VCaP (cell line): ENCODE data around the gene ADK.

Experiments used
- H3K27ac ChIP-seq: fragments of 450-650 bp; 2 replicates; pipeline ENCODE4 v1.5.1; 2017
- CTCF ChIP-seq: fragments of 450-650 bp; conservative IDR thresholded peaks from 2 replicates; pipeline ENCODE4 v1.5.1; 2017; ENCODE audit warnings: mild to moderate bottlenecking, moderate library complexity

Gene ADK

GRCh38 chr10:74382663-74383062 is 231.6 kb downstream of the ADK start:
- TF ChIP-seq CTCF, result no peak

GRCh38 chr10:74383642-74384041 is 232.6 kb downstream of the ADK start:
- TF ChIP-seq CTCF, result no peak
- no peak overlapping the region for H3K27ac ChIP-seq

More at GRCh38 chr10:74382663-74383062, 231.6 kb downstream of the ADK start:
- H3K27ac ChIP-seq, result no peak overlapping the region

GRCh38 chr10:74384615-74385183 is 233.7 kb downstream of the ADK start:
- H3K27ac ChIP-seq, result no peak overlapping the region
- no peak for TF ChIP-seq CTCF

- no peak for TF ChIP-seq CTCF
- no peak overlapping the region for H3K27ac ChIP-seq
Measured at GRCh38 chr10:74388801-74389200, 237.8 kb downstream of the ADK start.

GRCh38 chr10:74391786-74392185 is 240.8 kb downstream of the ADK start:
- TF ChIP-seq CTCF, result no peak
- no peak overlapping the region for H3K27ac ChIP-seq

GRCh38 chr10:74394416-74394969 is 243.5 kb downstream of the ADK start:
- no peak for TF ChIP-seq CTCF
- H3K27ac ChIP-seq, result no peak overlapping the region

GRCh38 chr10:74400186-74400585 is 249.2 kb downstream of the ADK start:
- no peak overlapping the region for H3K27ac ChIP-seq
- no peak for TF ChIP-seq CTCF
